Right renal cortex interstitium (tissue), 3 donors: ENCODE data around the gene CACNG7. TPM values are rescaled to one million over a fixed set of nuclear protein-coding genes. Genes with fewer than 3 reads are reported as not detected.

Source experiments
- DNase-seq, 3 donors: peaks; one replicate each; pipeline ENCODE4 v3.0.0-alpha.2; 2013; ENCODE audit warnings: low read depth in 3 of 3, low spot score in 2 of 3
- polyA plus RNA-seq, 3 donors: library from polyadenylated mRNA; unstranded; fragments of 120-200 nt; gene quantifications; one replicate each; pipeline ENCODE4 v1.2.1, GENCODE V29; 2013; ENCODE audit not compliant: insufficient read length in 3 of 3

CACNG7 gene
- polyA plus RNA-seq, 3 donors, result 0.50 to 0.89 (median 0.68) TPM

- DNase-seq, result no peak
These were observed 71.7 kb downstream of the CACNG7 start for GRCh38 chr19:53980539-53981375.

- no peak for DNase-seq
These were observed 72.4 kb downstream of the CACNG7 start for GRCh38 chr19:53981376-53981951.

- DNase-seq, result peak in 1 of 3 donors; percentile 26
These were observed 72.9 kb downstream of the CACNG7 start for GRCh38 chr19:53982001-53982451.

GRCh38 chr19:53982611-53983010 lies 73.5 kb downstream of the CACNG7 start:
- no peak for DNase-seq

- no peak for DNase-seq
These were observed 74.6 kb downstream of the CACNG7 start for GRCh38 chr19:53983457-53984289.

- no peak for DNase-seq
These were observed 76.8 kb downstream of the CACNG7 start for GRCh38 chr19:53985863-53986262.

GRCh38 chr19:53988981-53989380 lies 79.9 kb downstream of the CACNG7 start:
- no peak for DNase-seq

- DNase-seq, result no peak
These were observed 80.8 kb downstream of the CACNG7 start for GRCh38 chr19:53989600-53990533.

- no peak for DNase-seq
These were observed 82.4 kb downstream of the CACNG7 start, which contains the start of gene CACNG6 for GRCh38 chr19:53991224-53992113. Gene CACNG6, plus strand, starts transcription at chr19:53991637. Its CDS starts 1,241 bp downstream, at chr19:53992878.

GRCh38 chr19:53992211-53992610 lies 83.1 kb downstream of the CACNG7 start:
- no peak for DNase-seq

GRCh38 chr19:53992815-53993214 lies 83.7 kb downstream of the CACNG7 start:
- DNase-seq, result no peak

GRCh38 chr19:53993448-53993847 lies 84.4 kb downstream of the CACNG7 start:
- no peak for DNase-seq

Other genes starting within 250 kb of the CACNG7 start
- gene NLRP12, start 85.0 kb upstream of the CACNG7 start, polyA plus RNA-seq, result under 1 TPM; 0.10 to 0.26 (median 0.25) TPM
- 10 to 100 TPM; 61.0 to 67.8 (median 67.8) TPM for gene MYADM, start 41.4 kb upstream of the CACNG7 start, polyA plus RNA-seq
- gene PRKCG, start 27.1 kb upstream of the CACNG7 start, polyA plus RNA-seq, result under 1 TPM; 0.21 to 0.47 (median 0.24) TPM
- under 1 TPM; 0.17 to 0.21 (median 0.20) TPM for gene CACNG8, start 53.7 kb downstream of the CACNG7 start, polyA plus RNA-seq
- under 1 TPM; 0.44 to 0.74 (median 0.71) TPM for gene CACNG6, start 82.4 kb downstream of the CACNG7 start, polyA plus RNA-seq
- gene VSTM1, start 154.6 kb downstream of the CACNG7 start, polyA plus RNA-seq, result under 1 TPM in 2 of 3 donors, not detected in 1; 0.23 to 0.42 TPM
- not detected for gene TARM1, start 172.1 kb downstream of the CACNG7 start, polyA plus RNA-seq
- gene OSCAR, start 191.5 kb downstream of the CACNG7 start, polyA plus RNA-seq, result under 1 TPM; 0.11 to 0.20 (median 0.18) TPM
- gene NDUFA3, start 193.6 kb downstream of the CACNG7 start, polyA plus RNA-seq, result 100 to 1,000 TPM in 1 of 3 donors, 10 to 100 TPM in 2; 87.3 to 113 (median 96.6) TPM
- gene TFPT, start 206.4 kb downstream of the CACNG7 start, polyA plus RNA-seq, result 10 to 100 TPM; 11.9 to 13.8 (median 12.3) TPM
- 10 to 100 TPM; 70.4 to 75.2 (median 72.5) TPM for gene PRPF31, start 206.5 kb downstream of the CACNG7 start, polyA plus RNA-seq
- 10 to 100 TPM; 64.7 to 74.7 (median 70.8) TPM for gene CNOT3, start 228.5 kb downstream of the CACNG7 start, polyA plus RNA-seq